Stimulated activated naive CD4-positive, alpha-beta T cell (primary cell): ENCODE measurements around the gene AOPEP.

Source experiments
- DNase-seq, 6 experiments: peaks; one replicate each; lab custom pipeline; 2025; lab: John Stamatoyannopoulos, UW

AOPEP gene

DNA sequence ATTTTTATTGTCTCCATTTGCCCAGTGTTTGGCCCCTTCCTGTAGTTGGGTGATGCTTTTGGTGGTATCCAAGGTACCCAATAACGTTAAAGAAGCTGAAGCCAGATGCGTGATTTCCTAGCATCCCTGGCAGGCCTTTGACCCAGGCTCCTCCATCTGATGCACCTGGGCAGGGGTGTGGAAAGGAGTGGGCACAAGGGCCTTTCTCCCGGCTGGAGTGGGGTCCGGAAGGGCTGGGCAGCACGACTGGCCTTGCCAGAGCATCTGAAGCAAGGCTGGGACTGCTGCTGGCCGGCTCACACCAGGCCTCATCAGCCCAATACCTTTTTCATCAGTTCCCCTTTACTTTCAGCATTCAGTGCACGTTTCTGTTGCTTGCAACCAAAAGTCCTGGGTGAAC lies 370.8 kb downstream of the AOPEP start:
- no peak for DNase-seq

DNA sequence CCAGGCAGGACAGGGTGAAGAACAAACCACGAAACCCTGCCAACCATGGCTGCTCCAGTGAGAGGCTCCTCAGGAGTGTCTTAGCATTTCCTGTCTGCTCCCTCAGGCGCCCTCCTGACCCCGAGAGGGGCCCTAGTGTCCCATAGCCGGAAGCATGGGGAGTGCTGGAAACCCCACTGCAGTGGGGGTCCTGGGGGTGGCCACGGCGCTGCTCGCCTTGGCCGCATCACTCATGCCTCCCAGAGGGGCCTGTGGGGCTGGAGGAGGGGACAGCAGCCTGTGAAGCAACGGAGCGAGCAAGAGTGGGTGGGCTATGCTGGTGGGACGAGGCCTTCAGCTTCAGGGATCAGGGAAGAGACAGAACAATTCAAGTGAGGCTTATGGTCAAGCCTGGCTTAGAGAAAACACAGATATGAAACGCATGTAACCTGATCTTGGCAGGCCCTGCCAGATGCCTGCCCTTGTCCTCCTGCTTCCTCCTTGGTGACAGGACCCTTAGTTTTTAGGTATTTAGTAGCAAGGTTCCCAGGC lies 372.0 kb downstream of the AOPEP start:
- no peak for DNase-seq

DNA sequence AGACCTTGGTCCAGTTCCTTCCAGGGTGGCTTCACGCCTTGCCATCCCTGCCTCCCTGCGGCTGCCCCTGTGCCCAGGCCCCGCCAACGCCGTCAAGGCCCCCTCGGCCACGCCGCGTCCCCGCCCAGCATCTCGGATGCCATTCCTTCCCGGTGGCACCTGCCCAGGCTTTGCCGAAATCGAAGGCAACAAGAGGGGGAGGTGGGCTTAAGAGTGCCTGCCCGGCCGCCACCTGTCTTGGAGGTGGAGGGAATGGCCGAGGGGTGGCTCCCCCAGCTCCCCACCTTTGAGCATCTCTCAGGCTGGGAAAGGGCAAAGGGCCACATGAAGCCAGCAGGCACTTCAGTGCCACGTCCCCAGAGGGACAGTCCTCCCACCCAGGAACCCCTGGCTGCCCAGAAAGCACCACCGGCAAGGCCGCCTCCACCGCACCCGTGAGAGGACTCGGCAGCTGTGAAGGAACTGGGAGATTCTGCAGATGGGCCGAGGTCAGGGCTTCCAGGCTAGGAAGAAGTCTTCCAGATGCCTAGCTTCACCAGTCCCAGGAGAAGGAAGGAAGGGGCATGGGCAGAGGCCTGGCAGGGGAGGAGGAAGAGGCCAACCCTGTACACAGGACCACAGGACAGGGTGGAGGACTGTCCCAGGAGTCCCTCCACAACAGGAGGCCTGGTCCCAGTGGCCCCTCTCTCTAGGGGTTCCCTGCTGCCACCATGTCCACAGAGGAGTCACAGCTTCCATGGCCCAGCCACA lies 373.0 kb downstream of the AOPEP start:
- no peak for DNase-seq

DNA sequence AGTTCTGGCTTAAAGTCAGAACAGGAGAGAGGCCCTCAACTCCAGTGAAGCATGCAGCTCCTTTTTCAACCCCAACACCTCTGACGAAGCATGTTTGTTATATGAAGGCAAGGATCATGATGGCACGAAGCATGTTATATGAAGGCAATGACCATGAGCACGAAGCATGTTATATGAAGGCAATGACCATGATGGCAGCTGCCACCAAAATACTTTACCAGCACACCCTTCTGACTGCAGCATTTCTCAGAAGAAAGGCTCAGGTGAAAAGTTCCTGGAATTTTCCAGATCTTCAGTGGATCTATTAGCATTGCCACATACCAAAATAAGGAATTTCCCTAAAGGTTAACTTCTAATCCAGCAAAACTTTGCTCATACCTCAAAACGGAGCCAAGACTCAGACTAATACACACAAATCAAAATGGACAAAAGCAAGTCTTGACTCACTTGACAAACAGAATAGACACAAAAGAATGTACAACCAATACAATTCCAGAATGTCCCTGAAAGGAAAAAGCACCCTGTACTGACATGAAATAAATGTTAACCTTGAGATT lies 373.6 kb downstream of the AOPEP start:
- DNase-seq, result no peak

DNA sequence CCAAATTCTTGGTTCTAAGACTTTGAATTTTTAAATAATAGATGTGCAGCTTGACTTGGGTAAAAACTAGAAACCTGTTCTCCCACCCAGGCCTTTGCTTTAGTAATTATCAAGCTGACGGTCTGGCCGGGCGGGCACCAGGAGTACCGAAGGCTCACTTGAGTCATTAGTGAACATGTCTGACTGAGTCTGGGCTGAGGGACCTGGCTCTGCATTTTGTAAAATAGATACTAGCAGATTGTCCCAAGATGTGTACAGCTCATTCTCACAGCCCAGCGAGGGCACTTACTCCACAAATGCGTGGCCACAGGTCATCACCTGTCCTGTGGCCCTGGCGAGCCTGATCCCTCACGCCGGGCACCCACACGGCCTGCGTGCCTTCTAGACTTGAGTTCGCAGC lies 374.8 kb downstream of the AOPEP start:
- DNase-seq, result no peak

DNA sequence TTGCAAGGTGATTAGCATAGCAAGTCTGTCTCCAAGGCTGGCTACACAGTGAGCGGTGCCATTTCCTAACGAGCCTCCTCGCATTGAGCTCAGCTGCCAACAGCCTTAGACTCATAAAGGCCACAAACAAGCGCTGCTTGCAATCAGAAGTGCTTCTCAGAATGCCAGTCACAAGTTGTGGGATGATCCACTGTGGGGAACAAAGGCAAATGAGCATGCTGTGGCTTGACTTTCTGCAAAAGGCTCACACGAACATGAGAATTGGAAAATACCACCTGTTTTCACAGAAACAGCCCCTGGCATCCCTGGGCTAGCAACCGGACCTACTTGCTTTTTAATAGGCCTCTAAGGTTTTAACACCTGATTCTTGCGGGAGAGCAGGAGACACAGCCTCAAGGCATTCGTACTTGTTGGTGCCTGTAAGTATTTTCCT lies 375.5 kb downstream of the AOPEP start:
- no peak for DNase-seq

DNA sequence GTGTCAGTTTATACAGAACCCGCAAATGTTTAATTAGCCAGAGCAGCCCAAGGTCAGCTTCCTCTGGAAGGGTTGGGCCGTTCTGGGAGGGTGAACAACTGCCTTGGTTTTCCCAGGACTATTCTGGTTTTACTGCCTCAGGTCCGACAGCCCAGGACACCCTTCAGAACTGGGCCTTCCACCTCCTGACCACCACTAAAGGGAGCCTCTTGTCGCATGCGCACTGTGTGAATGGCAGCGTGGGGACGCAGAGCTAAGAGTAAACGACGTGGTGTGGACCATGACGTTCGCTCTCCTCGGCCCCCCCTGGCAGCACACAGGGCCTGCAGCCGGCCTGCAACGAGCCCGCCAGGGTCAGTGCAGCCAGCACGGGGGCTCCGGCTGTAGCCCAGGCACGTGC lies 376.1 kb downstream of the AOPEP start:
- no peak for DNase-seq

DNA sequence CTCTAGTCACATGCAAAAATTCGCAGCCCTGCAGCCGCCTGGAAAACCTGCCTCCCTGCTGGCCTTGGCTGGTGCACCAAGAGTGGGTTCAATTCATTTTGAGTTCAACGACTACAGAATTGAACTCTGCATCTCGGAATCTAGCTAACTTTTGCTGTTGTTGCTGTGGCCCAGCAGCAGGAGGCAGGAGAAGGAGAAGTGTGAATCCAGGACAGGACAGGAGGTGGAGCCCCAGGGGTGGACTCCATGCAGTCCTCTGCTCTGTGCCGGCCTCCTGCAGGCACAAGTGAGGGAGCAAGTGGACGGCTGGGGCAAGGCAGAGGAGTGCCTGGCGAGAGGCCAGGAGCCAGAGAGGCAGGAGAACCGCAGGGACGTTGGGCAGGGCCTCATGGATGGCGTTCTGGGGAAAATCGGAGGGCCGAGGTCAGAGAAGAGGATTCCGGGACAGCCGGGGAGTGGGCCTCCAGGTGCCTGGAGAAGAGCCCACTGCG lies 376.8 kb downstream of the AOPEP start:
- DNase-seq, result no peak

DNA sequence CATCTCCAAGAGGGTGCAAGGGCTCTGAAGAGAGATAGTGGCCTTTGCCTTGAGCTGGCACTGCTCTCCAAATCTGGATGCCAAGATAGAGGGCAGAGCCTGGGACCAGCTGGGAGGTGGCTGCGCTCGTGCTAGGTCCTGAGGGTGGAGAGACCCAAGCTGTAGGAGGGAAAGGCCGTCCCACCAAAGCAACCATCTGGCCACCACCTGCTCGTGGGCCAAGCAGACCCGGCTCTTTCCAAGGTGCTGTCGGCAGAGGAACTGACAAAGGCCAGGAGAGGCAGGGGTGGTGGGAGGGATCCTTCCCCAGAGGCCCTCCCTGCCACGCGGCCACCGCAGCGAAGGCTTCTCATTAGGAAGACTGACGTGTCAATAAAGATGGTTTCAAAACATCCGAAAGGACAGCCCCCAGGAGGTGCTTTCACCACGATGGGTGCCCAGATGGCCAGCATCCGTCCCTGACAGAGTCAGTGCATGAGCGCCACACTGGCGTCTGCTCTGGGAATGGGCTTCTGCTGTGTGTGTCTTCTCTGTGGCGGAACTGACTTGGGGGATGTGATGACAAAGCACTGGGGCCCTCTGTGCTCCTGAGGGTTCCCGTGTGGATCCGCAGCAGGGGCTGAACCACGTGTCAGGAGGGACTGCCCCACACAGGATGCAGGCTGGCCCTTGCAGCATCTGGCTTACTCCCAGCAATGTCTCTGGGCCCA lies 377.5 kb downstream of the AOPEP start:
- no peak for DNase-seq

DNA sequence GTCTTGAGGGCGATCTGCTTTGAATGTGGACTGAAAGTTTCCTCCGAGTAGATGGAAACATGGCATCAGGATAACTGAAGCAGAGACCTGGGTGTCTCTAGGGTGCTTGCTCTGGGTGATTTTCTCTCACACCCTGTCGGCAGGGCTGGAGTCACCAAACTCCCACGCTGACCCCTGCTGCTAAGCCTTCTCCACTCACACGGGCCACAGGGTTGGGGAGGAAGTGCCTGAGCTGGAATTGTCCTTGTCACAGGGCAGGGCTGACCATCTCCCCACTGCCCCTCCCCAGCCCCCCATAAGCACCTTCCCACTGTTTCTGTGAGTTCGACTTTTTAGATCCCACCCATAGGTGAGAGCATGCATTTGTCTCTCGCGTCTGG lies 378.1 kb downstream of the AOPEP start:
- no peak for DNase-seq

DNA sequence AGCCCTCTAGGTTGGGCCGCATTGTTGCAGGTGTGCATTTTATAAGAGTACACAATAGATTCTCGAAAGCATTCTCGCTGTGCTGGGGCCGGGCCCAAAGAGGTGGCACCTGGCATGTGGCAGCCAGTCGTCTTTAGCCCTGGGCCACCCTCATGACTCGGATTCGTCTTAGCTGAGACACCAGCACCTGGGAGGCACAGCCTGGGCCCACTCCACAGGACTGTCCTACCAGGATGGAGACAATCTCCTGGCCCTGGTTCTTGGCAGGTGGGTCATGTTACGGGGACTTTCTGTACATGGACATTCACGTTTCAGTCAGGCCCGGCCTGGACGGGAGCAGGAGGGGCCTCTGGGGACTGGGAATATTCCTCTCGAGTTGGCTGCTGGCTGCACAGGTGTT lies 378.5 kb downstream of the AOPEP start:
- DNase-seq, result no peak

DNA sequence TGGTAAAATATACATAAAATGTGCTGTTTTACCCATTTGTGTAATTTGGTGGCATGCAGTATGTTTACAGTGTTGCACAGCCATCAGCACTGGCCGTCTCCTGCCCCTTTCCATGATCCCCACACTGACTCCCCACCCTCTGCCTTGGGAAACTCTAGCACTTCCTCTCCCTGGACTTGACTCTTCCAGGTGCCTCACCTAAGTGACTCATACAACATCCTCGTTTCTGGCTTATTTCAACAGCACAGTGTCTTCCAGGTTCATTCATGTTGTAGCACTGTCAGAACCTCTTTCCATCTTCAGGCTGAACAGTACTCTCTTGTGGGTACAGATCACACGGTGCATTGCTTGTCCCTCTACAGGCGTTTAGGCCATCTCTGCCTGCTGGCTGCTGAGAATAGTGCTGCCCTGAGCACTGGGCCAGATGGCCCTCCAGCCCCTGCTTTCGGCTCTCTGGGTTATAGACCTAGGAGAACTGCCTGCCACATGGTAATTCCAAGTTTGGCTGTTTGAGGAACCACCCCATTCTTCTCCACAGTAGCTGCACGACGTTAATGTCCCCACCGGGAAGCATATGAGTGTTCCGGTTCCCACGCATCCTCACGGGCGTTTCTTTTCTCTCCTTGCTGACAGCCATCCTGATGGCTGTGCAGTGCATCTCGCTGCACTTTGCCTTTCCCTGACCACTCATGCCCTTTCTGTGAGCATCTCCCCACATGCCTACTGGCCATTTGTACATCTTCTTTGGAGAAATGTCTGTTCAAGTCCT lies 379.2 kb downstream of the AOPEP start:
- DNase-seq, result no peak

DNA sequence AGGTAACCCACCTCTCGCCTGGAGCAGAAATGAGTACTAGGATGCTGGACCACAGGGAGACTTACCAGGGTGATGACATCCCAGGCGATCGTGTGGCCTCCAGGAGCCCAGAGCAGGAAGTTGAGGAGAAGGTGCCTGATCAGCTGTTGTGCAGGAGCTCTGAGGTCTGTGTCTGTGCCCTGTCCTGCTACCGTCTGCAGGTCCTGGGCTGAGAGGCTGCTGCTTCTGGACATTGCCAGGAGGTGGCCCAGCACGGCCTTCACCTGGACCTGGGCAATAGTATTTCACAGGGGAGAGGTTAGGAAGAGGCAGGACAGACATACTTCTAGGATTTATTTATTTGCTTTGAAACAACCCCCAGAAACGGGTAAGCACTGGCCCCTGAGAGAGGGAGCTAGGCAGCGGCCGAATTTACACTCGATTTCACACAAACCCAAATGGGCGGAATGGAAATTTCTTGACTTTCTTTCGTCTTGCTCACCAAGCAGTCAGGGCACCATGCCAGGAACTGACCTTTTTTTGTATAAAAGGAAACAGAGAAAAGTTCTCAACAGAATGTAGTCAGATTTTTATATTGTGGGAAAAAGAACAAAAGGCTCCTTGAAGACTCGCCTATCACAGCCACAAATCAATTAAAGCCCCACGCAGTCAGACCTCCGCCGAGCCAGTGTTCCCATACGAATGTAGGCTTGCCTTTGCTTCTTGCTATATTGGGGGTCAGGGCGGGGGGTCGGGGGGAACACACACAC lies 380.7 kb downstream of the AOPEP start:
- no peak for DNase-seq

DNA sequence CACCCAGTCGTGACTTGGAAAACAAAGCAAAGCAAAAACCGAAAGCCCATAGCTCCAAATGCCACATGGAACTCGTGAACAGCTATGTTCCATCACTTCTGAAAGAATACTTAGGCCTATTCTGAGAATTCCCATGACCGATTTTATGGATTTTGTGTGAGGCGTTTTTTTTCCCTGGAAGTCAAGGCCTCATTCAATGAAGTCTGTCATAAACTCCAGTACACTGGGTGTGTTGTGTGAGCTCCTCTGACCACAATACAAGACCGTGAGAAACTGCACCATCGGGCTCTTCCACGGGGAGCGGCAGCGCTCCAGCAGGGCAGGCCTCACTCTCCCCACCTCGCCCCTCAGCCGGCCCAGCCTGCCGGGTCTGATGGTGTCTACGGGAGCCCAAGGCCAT lies 381.5 kb downstream of the AOPEP start:
- no peak for DNase-seq

DNA sequence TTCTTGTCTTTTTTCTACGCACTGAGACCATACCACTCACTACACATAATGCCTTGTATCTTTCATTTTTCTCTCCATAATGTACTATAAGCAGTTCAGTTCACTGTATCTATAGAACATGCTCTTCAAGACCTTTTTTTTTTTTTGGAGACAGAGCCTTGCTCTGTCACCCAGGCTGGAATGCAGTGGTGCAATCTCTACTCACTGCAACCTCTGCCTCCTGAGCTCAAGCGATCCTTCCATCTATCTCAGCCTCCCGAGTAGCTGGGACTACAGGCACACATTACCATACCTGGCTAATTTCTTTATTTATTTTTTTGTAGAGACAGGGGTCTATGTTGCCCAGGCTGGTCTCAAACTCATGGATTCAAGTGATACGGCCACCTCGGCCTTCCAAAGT lies 382.3 kb downstream of the AOPEP start:
- no peak for DNase-seq

DNA sequence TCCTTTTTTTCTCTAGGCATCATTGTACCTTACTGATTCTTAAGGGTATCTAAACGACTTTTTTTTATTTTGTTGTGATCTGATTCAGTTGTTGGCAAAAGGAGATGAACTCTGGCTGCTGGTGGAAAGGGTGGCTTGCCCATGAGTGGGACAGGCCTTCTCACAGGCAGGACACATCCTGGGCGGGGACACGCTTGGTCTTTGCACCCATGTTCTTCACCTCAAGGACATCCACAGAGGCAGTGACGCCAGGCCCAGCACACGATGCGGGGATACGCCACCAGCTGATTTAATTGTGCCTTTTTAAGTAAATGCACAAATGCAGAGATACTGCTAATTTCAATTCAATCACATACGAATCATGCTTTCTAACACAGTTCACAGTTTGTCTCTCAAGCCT lies 383.0 kb downstream of the AOPEP start:
- no peak for DNase-seq

DNA sequence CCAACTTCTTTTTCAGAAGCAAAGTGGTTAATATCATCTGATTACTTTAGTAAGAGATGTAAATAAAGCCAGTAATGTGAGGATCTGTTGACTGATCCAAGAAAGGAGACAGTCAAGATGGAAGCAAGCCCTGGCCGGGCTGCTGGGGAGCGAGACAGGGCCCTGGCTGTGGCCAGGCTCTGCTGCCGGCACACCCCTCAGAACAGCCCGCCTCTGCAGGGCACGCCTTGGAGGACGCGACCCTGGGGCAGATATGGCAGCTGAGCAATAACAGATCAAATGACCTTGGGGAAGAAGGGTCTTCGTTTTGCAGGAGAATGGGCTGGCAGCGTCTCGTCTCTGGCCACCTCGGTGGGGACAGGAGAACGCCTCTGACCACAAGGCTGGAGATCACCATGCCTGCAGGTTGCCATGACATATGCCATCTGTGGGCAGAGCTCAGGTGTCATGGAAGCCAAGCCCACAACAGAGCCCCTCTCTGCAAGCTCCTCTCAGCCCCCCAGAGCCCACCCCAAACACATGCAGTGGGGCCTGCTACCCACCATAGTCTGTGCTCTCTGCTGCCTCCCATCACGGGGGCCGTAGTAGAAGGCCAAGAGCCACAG lies 384.5 kb downstream of the AOPEP start:
- DNase-seq, result no peak

DNA sequence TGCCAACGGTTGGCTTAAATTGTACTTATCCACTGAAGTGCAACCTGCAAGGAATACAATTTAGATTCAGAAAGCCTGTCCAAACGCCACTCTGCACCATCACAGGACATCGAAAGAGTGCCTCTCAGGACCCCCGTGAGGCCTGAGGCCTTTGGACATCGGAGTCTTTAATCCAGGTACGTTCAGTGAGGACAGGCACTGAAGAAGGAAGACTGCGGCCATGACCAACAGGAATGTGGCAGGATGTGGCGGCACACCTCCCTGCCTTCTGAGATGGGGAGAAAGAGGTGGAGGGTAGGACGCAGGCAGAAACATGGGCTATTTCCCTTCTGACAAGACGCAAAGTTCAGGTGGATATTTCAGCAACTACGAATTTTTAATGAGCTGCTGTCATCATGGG lies 385.2 kb downstream of the AOPEP start:
- no peak for DNase-seq

DNA sequence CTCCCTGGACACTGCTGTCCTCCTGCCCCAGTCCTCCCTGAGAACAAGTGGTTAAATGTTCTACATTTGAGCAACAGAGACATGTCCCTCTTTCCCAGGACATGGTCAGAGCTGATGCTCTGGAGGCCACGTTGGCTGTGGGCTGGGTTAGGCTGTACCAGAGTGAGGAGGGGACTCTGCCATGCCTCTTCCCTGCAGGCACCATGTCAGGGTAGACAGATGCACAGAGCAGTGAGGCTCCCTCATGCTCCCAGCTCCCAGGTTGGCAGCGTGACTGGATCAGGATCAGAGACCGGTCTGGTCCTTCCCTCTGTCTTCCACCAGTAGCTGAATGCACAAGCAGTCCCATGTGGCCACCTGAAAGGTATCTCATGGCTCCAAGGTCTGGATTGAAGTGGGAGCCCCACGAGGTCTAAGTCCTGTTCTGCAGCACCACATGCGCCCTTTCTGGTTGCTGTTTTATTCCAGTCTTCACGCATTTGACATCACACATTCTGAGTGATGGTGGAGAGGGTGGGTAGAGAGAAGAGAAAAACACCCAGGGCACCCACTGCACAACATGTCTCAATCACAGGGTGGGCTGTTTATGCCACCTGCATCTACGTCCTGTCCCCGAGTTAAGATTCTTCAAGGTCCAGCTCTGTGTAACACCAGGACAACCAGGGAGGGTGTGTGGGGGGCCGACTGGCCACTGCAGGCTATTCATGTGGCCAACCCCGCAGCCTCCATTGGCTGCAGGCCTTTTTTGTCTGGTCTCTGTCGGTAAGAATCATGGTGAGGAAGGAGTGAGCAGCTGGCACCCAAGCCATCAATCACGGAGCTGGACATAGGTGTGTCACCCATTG lies 386.2 kb downstream of the AOPEP start:
- DNase-seq, result no peak

DNA sequence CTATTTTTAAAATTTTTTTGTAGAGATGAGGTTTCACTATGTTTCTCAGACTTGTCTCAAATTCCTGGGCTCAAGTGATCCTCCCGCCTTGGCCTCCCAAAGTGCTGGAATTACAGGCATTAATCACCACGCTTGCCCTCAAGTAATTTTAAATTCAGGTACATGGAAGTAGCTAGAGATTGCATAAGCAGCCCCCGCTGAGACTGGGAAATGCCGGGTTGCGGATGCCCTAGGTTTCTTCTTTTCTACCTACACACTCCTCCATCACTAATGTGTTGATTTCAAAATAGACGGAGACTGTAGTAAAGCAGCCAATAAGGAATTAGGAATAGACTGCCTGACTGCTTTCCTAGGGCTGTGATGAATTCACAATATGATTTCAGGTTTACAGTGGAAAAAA lies 388.6 kb downstream of the AOPEP start:
- DNase-seq, result no peak
